ENCODE results near the gene NCKAP5. TPM values are rescaled to one million over a fixed set of nuclear protein-coding genes. Genes with fewer than 3 reads are reported as not detected.

NCKAP5 gene
- total and polyA plus RNA-seq, 2 donors (not counting 1 experiment from before 2014, with no cell fraction given), result not detected

GRCh38 chr2:132782176-132782783 lies 786.0 kb downstream of the NCKAP5 start:
- WGBS (ENCODE audit: insufficient coverage), result 92% methylated on average over 7 of the region's 7 CpGs

GRCh38 chr2:132780651-132781050 lies 787.6 kb downstream of the NCKAP5 start:
- H3K9me3 Mint-ChIP-seq (ENCODE audit: insufficient read depth), result no peaks in the 10 kb centered on the region
- Histone ChIP-seq H3K36me3 (replicated peaks in 1 of 2; ENCODE audit: control extremely low read depth in 1 of 2, control insufficient read depth in 1 of 2, extremely low read depth in 1 of 2, insufficient read depth in 2 of 2, low read length in 1 of 2) (no peaks in the 10 kb centered on the region), H3K27me3 (replicated peaks in 1 of 4; ENCODE audit: control extremely low read depth in 1 of 4, control insufficient read depth in 3 of 4, insufficient read depth in 4 of 4, low read length in 3 of 4) (no peaks in the 10 kb centered on the region), H3K9ac (ENCODE audit: low read length) (no peak overlapping the region), H3K4me1 (ENCODE audit: control insufficient read depth in 2 of 2, insufficient read depth in 2 of 2, low read length in 2 of 2) (no peaks in the 10 kb centered on the region), H2AFZ (ENCODE audit: insufficient read depth, low read depth, low read length, poor library complexity, severe bottlenecking) (no peak overlapping the region), H3K27ac (ENCODE audit: low read length in 2 of 2) (no peak overlapping the region), H3K4me2 (replicated peaks; ENCODE audit: low read depth, low read length, poor library complexity, severe bottlenecking) (no peak overlapping the region), H4K20me1 (ENCODE audit: control insufficient read depth, insufficient read depth, low read length, poor library complexity, severe bottlenecking) (no peaks in the 10 kb centered on the region), H3K79me2 (ENCODE audit: control insufficient read depth, insufficient read depth, low read length) (no peaks in the 10 kb centered on the region), H3K4me3 (ENCODE audit: control extremely low read depth in 1 of 5, extremely low read depth in 1 of 5, insufficient read depth in 1 of 5, low read depth in 2 of 5, low read length in 4 of 5) (no peak overlapping the region), H3K9me3 (ENCODE audit: control extremely low read depth in 1 of 3, control insufficient read depth in 2 of 3, insufficient read depth in 1 of 3, low read length in 2 of 3) (peaks cover 0 to 12% (median 0%) of the 10 kb centered on the region in 3 donors)
- ChIA-PET CTCF (no interaction called here), POLR2A (no interaction called here)
- H3K27me3 Mint-ChIP-seq, result no peaks in the 10 kb centered on the region
- TF ChIP-seq EZH2 (IDR thresholded peaks at IDR 0.05; ENCODE audit: borderline replicate concordance, insufficient read depth, low read depth, low read length, poor library complexity, severe bottlenecking), result no peak
- TF ChIP-seq, protein P1, sequence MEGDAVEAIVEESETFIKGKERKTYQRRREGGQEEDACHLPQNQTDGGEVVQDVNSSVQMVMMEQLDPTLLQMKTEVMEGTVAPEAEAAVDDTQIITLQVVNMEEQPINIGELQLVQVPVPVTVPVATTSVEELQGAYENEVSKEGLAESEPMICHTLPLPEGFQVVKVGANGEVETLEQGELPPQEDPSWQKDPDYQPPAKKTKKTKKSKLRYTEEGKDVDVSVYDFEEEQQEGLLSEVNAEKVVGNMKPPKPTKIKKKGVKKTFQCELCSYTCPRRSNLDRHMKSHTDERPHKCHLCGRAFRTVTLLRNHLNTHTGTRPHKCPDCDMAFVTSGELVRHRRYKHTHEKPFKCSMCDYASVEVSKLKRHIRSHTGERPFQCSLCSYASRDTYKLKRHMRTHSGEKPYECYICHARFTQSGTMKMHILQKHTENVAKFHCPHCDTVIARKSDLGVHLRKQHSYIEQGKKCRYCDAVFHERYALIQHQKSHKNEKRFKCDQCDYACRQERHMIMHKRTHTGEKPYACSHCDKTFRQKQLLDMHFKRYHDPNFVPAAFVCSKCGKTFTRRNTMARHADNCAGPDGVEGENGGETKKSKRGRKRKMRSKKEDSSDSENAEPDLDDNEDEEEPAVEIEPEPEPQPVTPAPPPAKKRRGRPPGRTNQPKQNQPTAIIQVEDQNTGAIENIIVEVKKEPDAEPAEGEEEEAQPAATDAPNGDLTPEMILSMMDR (IDR thresholded peaks at IDR 0.05), result no peak
- no peak overlapping the region for H3K27ac Mint-ChIP-seq
- intact Hi-C loops (cut with micrococcal nuclease), result no loop called here
- no peak overlapping the region for H3K4me3 Mint-ChIP-seq
- no peaks in the 10 kb centered on the region for H3K4me1 Mint-ChIP-seq
- no peak for ATAC-seq (ENCODE audit: low read depth)
- no peak for DNase-seq
- 73% methylated on average over 5 of the region's 5 CpGs for WGBS (ENCODE audit: insufficient coverage)

More at GRCh38 chr2:132782176-132782783, 786.0 kb downstream of the NCKAP5 start:
- H3K9ac ChIP-seq (ENCODE audit: low read length), result no peak overlapping the region
- Mint-ChIP-seq H3K27ac (no peak overlapping the region), H3K4me1 (no peaks in the 10 kb centered on the region), H3K9me3 (ENCODE audit: insufficient read depth) (no peaks in the 10 kb centered on the region), H3K4me3 (no peak overlapping the region), H3K27me3 (no peaks in the 10 kb centered on the region)
- CTCF ChIA-PET, result no interaction called here
- no peak overlapping the region for H3K27ac ChIP-seq (ENCODE audit: low read length in 2 of 2)
- TF ChIP-seq, protein P1 (IDR thresholded peaks at IDR 0.05), result no peak
- TF ChIP-seq EZH2 (IDR thresholded peaks at IDR 0.05; ENCODE audit: borderline replicate concordance, insufficient read depth, low read depth, low read length, poor library complexity, severe bottlenecking), result no peak
- H3K27me3 ChIP-seq (replicated peaks in 1 of 4; ENCODE audit: control extremely low read depth in 1 of 4, control insufficient read depth in 3 of 4, insufficient read depth in 4 of 4, low read length in 3 of 4), result no peaks in the 10 kb centered on the region
- H3K4me2 ChIP-seq (replicated peaks; ENCODE audit: low read depth, low read length, poor library complexity, severe bottlenecking), result no peak overlapping the region
- ATAC-seq (ENCODE audit: low read depth), result no peak
- intact Hi-C loops (cut with micrococcal nuclease), result no loop called here
- no peaks in the 10 kb centered on the region for H3K36me3 ChIP-seq (replicated peaks in 1 of 2; ENCODE audit: control extremely low read depth in 1 of 2, control insufficient read depth in 1 of 2, extremely low read depth in 1 of 2, insufficient read depth in 2 of 2, low read length in 1 of 2)
- no peaks in the 10 kb centered on the region for H3K4me1 ChIP-seq (ENCODE audit: control insufficient read depth in 2 of 2, insufficient read depth in 2 of 2, low read length in 2 of 2)
- H3K4me3 ChIP-seq (ENCODE audit: control extremely low read depth in 1 of 5, extremely low read depth in 1 of 5, insufficient read depth in 1 of 5, low read depth in 2 of 5, low read length in 4 of 5), result no peak overlapping the region
- peaks cover 0 to 12% (median 0%) of the 10 kb centered on the region in 3 donors for H3K9me3 ChIP-seq (ENCODE audit: control extremely low read depth in 1 of 3, control insufficient read depth in 2 of 3, insufficient read depth in 1 of 3, low read length in 2 of 3)
- no peak for DNase-seq
- POLR2A ChIA-PET, result no interaction called here
- H3K79me2 ChIP-seq (ENCODE audit: control insufficient read depth, insufficient read depth, low read length), result no peaks in the 10 kb centered on the region
- H4K20me1 ChIP-seq (ENCODE audit: control insufficient read depth, insufficient read depth, low read length, poor library complexity, severe bottlenecking), result no peaks in the 10 kb centered on the region
- no peak overlapping the region for H2AFZ ChIP-seq (ENCODE audit: insufficient read depth, low read depth, low read length, poor library complexity, severe bottlenecking)
